ENCODE measurements around the gene ITIH1.

DNA sequence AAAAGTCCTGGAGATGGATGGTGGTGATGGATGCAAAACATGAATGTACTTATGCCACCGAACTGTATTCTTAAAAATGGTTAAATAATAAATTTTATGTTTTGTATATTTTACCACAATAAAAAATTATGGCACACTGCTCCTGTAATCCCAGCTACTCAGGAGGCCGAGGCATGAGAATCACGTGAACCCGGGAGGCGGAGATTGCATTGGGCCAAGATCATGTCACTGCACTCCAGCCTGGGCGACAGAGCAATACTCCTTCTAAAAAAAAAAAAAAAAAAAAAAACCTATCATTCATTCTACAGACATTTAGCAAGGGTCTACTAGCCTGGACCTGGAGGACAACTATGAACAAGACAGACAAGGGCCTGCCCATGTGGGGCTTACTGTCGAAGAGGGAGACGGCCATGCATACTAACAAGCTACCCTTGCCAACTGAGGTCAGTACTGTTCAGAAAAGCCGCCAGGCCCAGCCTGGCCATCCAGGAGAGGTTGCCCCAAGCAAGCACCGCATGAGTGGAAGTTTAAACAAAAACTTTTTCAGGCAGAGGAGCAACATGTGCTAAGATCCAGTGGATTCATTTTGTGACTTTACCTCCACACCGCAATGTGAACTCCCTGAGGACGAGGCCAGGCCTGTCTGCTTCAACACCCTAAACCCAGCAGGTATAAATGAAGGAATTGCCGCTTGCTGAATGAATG, 3.9 kb upstream of the ITIH1 start:
- TF ChIP-seq EZH2phosphoT487 (IDR thresholded peaks at IDR 0.05; ENCODE audit: borderline replicate concordance, low read length) = no peak
- TF ChIP-seq, protein P1, sequence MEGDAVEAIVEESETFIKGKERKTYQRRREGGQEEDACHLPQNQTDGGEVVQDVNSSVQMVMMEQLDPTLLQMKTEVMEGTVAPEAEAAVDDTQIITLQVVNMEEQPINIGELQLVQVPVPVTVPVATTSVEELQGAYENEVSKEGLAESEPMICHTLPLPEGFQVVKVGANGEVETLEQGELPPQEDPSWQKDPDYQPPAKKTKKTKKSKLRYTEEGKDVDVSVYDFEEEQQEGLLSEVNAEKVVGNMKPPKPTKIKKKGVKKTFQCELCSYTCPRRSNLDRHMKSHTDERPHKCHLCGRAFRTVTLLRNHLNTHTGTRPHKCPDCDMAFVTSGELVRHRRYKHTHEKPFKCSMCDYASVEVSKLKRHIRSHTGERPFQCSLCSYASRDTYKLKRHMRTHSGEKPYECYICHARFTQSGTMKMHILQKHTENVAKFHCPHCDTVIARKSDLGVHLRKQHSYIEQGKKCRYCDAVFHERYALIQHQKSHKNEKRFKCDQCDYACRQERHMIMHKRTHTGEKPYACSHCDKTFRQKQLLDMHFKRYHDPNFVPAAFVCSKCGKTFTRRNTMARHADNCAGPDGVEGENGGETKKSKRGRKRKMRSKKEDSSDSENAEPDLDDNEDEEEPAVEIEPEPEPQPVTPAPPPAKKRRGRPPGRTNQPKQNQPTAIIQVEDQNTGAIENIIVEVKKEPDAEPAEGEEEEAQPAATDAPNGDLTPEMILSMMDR (conservative IDR thresholded peaks at IDR 0.05; ENCODE audit: low read depth, low read length) = no peak
- no peak for TF ChIP-seq EZH2 (IDR thresholded peaks at IDR 0.05; ENCODE audit: low read length, unreplicated experiment)

Measured in PC-3 (cell line).